ENCODE measurements around the gene ARMC9.

Gene ARMC9

DNA sequence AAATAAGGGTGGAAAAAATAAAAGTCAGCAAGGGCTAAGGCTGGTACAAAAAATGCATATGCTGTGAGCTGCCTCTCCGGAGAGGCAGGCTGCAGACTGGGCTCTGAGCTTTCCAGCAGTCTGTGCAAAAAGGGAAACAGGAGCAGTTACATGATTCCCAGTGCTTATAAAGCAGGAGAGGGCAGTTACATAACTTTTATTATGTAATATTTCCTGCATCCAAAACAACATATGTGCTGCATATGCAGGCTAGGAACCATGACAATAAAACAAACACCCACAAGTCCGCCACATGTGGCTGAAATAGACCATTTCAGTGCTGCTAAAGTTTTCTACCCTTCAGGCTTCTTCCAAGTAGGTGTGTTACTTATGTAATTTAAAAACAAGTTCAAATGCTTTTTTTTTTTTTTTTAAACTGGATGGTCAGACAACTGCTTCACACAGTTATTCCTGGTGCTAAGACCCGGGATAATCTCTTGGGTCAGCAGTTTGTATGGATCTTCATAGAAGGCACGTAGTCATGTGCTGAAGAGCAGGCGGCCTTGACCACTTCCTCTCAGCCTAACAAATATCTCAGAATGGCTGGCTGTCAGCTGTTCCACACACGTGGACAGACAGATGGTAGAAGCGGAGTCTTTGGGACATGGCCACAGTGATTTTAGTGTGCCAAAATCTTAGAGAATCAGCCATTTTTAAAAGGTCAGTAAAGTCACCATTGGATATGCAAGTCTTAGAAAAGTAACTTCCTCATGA, 43.5 kb downstream of the ARMC9 start:
- H3K4me3 ChIP-seq (replicated peaks; ENCODE audit: low read depth, low read length), result no peak overlapping the region
- peak; percentile 53 for DNase-seq (ENCODE audit: low read depth)
- TF ChIP-seq, protein P1, sequence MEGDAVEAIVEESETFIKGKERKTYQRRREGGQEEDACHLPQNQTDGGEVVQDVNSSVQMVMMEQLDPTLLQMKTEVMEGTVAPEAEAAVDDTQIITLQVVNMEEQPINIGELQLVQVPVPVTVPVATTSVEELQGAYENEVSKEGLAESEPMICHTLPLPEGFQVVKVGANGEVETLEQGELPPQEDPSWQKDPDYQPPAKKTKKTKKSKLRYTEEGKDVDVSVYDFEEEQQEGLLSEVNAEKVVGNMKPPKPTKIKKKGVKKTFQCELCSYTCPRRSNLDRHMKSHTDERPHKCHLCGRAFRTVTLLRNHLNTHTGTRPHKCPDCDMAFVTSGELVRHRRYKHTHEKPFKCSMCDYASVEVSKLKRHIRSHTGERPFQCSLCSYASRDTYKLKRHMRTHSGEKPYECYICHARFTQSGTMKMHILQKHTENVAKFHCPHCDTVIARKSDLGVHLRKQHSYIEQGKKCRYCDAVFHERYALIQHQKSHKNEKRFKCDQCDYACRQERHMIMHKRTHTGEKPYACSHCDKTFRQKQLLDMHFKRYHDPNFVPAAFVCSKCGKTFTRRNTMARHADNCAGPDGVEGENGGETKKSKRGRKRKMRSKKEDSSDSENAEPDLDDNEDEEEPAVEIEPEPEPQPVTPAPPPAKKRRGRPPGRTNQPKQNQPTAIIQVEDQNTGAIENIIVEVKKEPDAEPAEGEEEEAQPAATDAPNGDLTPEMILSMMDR (IDR thresholded peaks at IDR 0.05; ENCODE audit: low read length, missing control alignments), result no peak

DNA sequence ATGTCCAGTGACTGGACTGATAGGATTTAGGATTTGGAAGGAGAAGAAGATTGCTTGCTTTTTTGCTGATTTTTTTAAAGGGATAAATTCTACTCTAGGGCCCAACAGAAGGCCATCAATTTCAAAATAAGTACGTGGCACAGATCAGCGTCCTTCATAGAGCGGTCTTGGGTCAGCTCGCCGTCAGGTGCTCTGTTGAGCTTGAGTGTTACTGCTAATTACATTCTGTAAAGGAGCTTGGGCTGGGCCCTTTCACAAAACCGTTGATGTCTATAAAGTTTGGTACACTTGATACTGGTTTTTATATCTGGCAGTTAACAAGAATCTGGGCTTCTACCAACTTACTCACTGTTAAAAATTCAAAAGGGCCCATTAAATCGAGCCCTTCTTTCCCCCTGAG, 45.4 kb downstream of the ARMC9 start:
- TF ChIP-seq, protein P1 (IDR thresholded peaks at IDR 0.05; ENCODE audit: low read length, missing control alignments), result no peak
- H3K4me3 ChIP-seq (replicated peaks; ENCODE audit: low read depth, low read length), result no peak overlapping the region
- no peak for DNase-seq (ENCODE audit: low read depth)

DNA sequence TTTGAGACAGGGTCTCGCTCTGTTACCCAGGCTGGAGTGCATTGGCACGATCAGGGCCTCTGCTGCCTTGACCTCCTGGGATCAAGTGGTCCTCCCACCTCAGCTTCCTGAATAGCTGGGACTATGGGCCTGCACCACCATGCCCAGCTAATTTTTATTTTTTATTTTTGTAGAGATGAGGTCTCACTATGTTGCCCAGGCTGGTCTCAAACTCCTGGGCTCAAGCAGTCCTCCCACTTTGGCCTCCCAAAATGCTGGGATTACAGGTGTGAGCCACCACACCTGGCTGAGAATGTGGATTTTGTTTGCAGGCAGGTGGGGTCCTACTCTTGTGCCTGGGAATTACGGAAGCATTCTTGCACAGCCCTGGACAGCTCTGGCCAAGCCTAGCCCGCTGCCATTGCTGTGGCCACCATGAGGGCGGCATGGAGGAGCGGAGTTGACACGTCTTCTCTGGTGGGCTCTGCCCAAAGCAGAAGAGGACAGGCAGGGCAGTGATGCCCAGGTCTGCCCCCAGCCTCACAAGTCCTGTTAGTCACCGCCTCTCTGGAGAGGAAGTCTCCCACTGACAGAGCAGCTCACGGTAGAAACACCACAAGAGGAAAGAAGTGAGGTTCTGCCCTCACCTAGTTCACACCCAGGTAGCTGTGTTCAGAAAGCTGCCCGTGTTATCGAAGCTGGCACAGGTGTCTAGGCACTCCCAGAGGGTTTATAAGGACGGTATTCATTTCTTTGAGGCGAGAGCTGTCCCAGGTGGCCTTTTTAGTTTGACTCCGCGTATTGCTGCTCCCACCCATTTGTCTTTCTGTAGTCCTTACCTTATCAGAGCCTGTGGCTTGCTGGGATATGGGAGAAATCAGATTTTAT, 46.2 kb downstream of the ARMC9 start:
- DNase-seq (ENCODE audit: low read depth), result no peak
- TF ChIP-seq, protein P1 (IDR thresholded peaks at IDR 0.05; ENCODE audit: low read length, missing control alignments), result no peak

DNA sequence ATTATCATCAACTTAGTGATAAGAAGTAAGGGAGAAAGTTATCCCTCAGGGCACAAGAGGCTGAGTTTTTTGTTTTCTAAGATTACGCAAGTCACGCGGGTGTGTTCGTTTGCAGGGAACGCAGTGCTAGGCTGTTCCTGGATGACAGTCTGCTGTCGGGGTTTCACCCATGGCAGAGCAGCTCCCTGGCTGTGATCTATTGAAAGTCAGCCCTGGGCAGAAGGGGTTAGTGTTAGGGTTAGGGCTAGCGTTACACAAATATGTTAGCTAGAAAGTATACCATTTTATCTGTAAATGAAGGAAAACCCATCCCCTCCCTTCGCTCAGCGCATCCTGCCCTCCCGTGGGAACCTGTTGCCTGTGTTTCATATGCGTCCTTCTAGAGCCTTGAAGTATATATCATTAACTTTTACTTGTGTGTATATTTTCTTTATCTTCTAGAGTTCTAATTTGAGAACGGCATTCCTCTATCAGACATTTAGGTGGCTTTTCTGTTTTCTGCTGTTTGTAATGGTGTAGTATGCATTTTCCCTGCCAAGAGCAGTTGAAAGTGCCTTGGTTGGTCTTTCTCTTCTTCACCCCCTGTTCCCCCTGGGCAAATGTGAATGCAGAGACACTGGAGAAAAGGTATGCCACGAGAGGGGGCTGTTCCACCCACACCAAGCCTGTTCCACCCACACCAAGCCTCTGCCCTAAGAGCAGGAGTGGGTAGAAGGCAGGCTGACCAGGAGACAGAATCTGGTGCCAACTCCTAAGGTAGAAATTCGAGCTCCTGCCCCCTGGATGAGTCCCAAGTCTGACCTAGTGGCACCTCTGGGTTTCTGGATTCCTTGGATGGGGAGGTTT, 47.0 kb downstream of the ARMC9 start:
- H3K4me3 ChIP-seq (replicated peaks; ENCODE audit: low read depth, low read length), result no peak overlapping the region
- TF ChIP-seq, protein P1 (IDR thresholded peaks at IDR 0.05; ENCODE audit: low read length, missing control alignments), result no peak
- DNase-seq (ENCODE audit: low read depth), result peak; percentile 4

More for the DNA sequence above, 46.2 kb downstream of the ARMC9 start:
- H3K4me3 ChIP-seq (replicated peaks; ENCODE audit: low read depth, low read length), result no peak overlapping the region

DNA sequence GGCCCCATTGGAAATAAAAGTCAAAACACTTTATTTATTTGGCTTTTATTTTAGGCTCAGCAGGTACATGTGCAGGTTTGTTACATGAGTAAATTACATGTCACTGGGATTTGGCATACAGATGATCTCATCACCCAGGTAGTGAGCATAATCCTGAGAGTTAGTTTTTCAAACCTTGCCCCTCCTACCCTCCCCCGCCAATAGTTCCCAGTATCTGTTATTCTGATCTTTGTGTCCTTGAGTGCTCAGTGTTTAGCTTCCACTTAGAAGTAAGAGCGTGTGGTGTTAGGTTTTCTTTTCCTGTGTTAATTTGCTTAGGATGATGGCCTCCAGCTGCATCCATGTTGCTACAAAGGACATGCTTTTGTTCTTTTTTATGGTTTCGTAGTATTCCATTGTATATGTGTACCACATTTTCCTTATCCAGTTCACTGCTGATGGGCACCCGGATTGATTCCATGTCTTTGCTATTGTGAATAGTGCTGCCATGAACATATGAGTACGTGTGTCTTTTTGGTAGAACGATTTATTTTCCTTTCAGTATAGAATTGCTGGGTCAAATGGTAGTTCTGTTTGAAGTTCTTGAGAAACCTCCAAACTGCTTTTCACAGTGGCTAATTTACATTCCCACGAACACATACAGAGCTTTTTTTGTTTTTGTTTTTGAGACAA, 47.9 kb downstream of the ARMC9 start:
- no peak for DNase-seq (ENCODE audit: low read depth)
- H3K4me3 ChIP-seq (replicated peaks; ENCODE audit: low read depth, low read length), result no peak overlapping the region
- TF ChIP-seq, protein P1 (IDR thresholded peaks at IDR 0.05; ENCODE audit: low read length, missing control alignments), result no peak

DNA sequence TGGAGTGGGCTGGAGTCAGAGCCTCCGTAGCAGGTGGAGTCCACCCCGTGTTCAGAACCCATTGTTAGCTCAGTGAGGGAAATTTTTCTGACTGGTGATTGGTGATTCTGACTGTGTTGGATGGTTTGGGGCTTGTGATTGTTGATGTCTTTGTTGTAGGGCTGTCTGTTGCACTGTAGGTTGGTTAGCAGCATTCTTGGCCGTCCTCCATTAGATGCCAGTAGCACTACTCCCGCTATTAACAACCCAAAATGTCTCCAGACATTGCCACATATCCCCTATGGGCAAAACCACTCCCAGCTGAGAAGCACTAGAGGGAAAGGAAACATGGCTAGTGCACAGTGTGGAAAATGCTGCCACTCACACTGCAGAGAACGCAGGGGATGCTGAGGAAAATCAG, 51.7 kb downstream of the ARMC9 start:
- no peak overlapping the region for H3K4me3 ChIP-seq (replicated peaks; ENCODE audit: low read depth, low read length)
- TF ChIP-seq, protein P1 (IDR thresholded peaks at IDR 0.05; ENCODE audit: low read length, missing control alignments), result no peak
- no peak for DNase-seq (ENCODE audit: low read depth)

All from fibroblast of pulmonary artery (primary cell).